Measurements from ENCODE around the gene NPIPA3.
"Not testable (repeated sequence)": the region's sequence is repeated elsewhere in the genome, so short reads cannot be mapped to it uniquely, and the experiment has no call there.

NPIPA3 gene

DNA sequence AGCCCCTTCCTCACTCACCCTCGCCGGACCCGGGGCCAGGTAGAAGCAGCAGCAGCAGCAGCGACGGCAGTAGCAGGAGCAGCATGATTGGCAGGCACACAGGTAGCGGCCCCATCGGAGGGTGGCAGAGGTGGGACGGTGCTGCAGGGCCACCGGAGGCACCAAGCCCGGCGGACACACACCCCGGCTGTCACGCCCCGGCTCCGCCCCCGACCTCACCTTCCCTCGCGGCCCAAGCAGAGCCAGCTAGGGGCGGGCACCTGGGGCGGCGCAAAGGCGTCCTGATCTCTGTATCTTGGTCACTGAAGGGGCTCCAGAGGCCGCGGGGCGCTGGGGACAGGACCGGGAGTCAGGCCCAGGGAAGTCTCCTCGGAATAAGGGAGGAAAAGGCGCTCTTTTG lies 30.0 kb downstream of the NPIPA3 start:
- H3F3A ChIP-seq (ENCODE audit: low read depth); H4K20me1 ChIP-seq (ENCODE audit: insufficient read depth, low read length, poor library complexity, severe bottlenecking); H3K79me2 ChIP-seq (ENCODE audit: insufficient read depth, low read length); H3K9me3 ChIP-seq (ENCODE audit: insufficient read depth, low read depth, low read length); H3K4me3 ChIP-seq (ENCODE audit: low read length, poor library complexity, severe bottlenecking); H3K36me3 ChIP-seq (ENCODE audit: insufficient read depth, low read length); H2AFZ ChIP-seq (ENCODE audit: low read length); H3K27me3 ChIP-seq (ENCODE audit: insufficient read depth, low read length, poor library complexity, severe bottlenecking); H3K9ac ChIP-seq (ENCODE audit: low read depth, low read length, poor library complexity, severe bottlenecking); H3K9me2 ChIP-seq (replicated peaks; ENCODE audit: low read depth, low read length); H3K4me1 ChIP-seq (ENCODE audit: insufficient read depth, low read length, poor library complexity, severe bottlenecking); H3K4me2 ChIP-seq (ENCODE audit: low read depth, low read length, poor library complexity, severe bottlenecking): not testable (repeated sequence)

DNA sequence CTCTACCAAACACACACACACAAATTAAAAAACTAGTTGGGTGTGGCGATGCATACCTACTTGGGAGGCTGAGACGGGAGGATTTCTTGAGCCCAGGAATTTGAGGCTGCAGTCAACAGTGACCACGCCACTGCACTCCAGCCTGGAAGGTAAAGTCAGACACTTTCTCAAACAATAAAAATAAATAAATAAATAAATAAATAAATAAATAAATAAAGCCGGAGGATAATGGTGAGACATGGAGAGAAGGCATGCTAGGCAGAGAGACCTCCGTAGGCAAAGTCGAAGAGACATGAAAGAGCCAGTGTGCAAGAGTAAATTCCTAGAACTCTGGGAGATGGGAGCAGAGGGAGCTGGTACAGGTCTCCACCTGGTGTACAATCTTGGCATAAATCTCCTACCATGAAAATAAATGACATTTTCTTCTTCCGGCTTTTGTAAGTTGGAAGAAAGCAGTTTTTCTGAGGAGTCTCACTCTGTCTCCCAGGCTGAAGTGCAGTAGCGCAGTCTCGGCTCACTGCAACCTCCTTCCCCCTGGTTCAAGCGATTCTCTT lies 37.7 kb downstream of the NPIPA3 start:
- not testable (repeated sequence) for H3K27me3 ChIP-seq (ENCODE audit: insufficient read depth, low read length, poor library complexity, severe bottlenecking); H4K20me1 ChIP-seq (ENCODE audit: insufficient read depth, low read length, poor library complexity, severe bottlenecking); H3K4me1 ChIP-seq (ENCODE audit: insufficient read depth, low read length, poor library complexity, severe bottlenecking); H3K36me3 ChIP-seq (ENCODE audit: insufficient read depth, low read length); H3K9me2 ChIP-seq (replicated peaks; ENCODE audit: low read depth, low read length); H2AFZ ChIP-seq (ENCODE audit: low read length); H3K4me2 ChIP-seq (ENCODE audit: low read depth, low read length, poor library complexity, severe bottlenecking); H3K4me3 ChIP-seq (ENCODE audit: low read length, poor library complexity, severe bottlenecking); H3K79me2 ChIP-seq (ENCODE audit: insufficient read depth, low read length); H3K9ac ChIP-seq (ENCODE audit: low read depth, low read length, poor library complexity, severe bottlenecking); H3F3A ChIP-seq (ENCODE audit: low read depth); H3K9me3 ChIP-seq (ENCODE audit: insufficient read depth, low read depth, low read length)

DNA sequence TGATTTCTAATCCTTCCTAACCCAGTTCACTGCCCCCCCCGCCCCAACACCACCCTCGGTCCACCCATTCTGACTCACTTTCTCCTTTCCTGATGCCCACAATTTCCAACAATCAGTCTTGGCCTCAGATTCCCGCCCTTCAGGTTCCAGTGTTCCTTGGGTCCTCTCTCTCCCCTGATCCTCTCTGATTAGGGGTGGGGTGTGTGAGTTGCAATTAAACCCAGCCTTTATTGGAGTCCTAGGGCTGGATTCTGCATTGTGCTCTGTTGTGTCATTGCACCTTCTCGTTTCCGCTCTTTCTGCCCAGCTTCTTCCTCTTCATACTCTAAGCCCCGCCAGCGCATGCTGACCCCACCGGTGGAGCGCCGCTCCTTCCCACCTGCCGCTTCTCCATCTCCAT lies 38.6 kb downstream of the NPIPA3 start:
- not testable (repeated sequence) for H3K79me2 ChIP-seq (ENCODE audit: insufficient read depth, low read length); H3K9me2 ChIP-seq (replicated peaks; ENCODE audit: low read depth, low read length); H3K36me3 ChIP-seq (ENCODE audit: insufficient read depth, low read length); H3F3A ChIP-seq (ENCODE audit: low read depth); H3K9me3 ChIP-seq (ENCODE audit: insufficient read depth, low read depth, low read length); H4K20me1 ChIP-seq (ENCODE audit: insufficient read depth, low read length, poor library complexity, severe bottlenecking); H3K4me1 ChIP-seq (ENCODE audit: insufficient read depth, low read length, poor library complexity, severe bottlenecking); H3K4me3 ChIP-seq (ENCODE audit: low read length, poor library complexity, severe bottlenecking); H3K9ac ChIP-seq (ENCODE audit: low read depth, low read length, poor library complexity, severe bottlenecking); H2AFZ ChIP-seq (ENCODE audit: low read length); H3K27me3 ChIP-seq (ENCODE audit: insufficient read depth, low read length, poor library complexity, severe bottlenecking); H3K4me2 ChIP-seq (ENCODE audit: low read depth, low read length, poor library complexity, severe bottlenecking)

DNA sequence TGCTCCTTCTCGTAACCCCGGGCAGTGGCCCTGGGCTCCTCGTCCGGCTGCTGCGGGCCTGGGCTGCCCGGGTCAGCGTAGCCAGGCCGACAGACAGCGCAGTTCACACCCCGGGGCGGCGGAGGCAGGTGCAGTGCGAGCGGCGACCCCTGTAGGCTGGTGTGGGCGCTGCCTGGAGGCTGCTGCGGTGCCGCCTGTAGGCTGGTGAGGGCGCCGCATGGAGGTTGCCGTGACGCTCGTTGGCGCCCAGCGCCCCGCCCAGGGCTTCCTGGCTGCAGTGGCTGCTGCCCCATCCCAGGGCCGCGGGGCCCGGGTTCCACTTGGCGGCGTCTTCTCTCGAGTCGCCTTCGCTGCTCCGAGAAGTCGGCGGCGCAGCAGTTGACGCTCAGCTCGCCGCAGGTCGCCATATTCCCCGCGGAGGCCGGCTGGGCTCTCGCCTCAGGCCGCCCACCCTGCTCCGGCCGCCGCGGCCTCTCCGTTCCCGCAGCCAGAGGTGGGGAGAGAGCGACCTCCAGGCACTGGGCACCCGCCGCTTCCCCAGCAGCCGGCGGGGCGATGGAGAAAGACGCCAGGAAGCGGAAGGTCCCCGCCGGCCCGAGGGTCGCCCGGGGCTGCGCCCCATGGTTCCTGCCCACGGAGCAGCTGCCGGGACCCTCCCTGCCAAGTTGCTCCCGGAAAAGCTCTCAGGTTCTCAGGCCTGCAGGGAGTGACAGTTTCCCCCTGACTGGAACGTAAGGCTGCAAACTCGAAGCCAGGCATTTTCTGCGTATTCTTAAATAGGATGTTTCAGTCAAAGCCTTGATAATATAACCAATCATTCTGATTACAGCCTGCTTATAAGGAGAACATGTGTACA lies 39.3 kb downstream of the NPIPA3 start, which contains the start of gene NPIPA2:
TSS of gene NPIPA2 (plus strand) at position 261 of the 856 bp plus-strand sequence. CDS start 5,533 bp downstream, outside the sequence.
- not testable (repeated sequence) for H3F3A ChIP-seq (ENCODE audit: low read depth); H3K79me2 ChIP-seq (ENCODE audit: insufficient read depth, low read length); H3K4me2 ChIP-seq (ENCODE audit: low read depth, low read length, poor library complexity, severe bottlenecking); H3K4me1 ChIP-seq (ENCODE audit: insufficient read depth, low read length, poor library complexity, severe bottlenecking); H3K36me3 ChIP-seq (ENCODE audit: insufficient read depth, low read length); H3K4me3 ChIP-seq (ENCODE audit: low read length, poor library complexity, severe bottlenecking); H3K9ac ChIP-seq (ENCODE audit: low read depth, low read length, poor library complexity, severe bottlenecking); H4K20me1 ChIP-seq (ENCODE audit: insufficient read depth, low read length, poor library complexity, severe bottlenecking); H3K9me3 ChIP-seq (ENCODE audit: insufficient read depth, low read depth, low read length); H3K27me3 ChIP-seq (ENCODE audit: insufficient read depth, low read length, poor library complexity, severe bottlenecking); H3K9me2 ChIP-seq (replicated peaks; ENCODE audit: low read depth, low read length); H2AFZ ChIP-seq (ENCODE audit: low read length)

DNA sequence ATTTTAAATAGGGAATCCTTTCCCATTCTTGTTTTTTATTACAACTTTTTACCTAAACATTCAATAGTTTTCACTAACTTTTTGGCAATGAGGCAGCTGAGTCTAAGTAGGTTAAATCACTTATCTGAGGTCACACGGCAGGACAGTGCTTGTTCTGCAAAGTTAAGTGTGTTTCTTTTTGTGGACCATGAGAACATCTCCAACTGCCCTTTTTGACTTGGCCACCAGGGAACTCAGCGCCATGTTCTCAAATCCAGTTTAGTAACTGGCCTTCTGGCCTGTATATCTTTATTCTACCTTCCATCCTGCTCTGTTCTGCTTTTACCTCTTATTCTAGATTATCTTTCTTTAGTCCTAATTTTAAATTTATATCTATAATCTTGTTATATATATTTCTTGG lies 70.4 kb downstream of the NPIPA3 start:
- H2AFZ ChIP-seq (ENCODE audit: low read length); H3K9ac ChIP-seq (ENCODE audit: low read depth, low read length, poor library complexity, severe bottlenecking); H3K27me3 ChIP-seq (ENCODE audit: insufficient read depth, low read length, poor library complexity, severe bottlenecking); H3K79me2 ChIP-seq (ENCODE audit: insufficient read depth, low read length); H3K4me3 ChIP-seq (ENCODE audit: low read length, poor library complexity, severe bottlenecking); H3K9me2 ChIP-seq (replicated peaks; ENCODE audit: low read depth, low read length); H3K4me2 ChIP-seq (ENCODE audit: low read depth, low read length, poor library complexity, severe bottlenecking); H3K4me1 ChIP-seq (ENCODE audit: insufficient read depth, low read length, poor library complexity, severe bottlenecking); H3F3A ChIP-seq (ENCODE audit: low read depth); H4K20me1 ChIP-seq (ENCODE audit: insufficient read depth, low read length, poor library complexity, severe bottlenecking); H3K36me3 ChIP-seq (ENCODE audit: insufficient read depth, low read length); H3K9me3 ChIP-seq (ENCODE audit: insufficient read depth, low read depth, low read length): not testable (repeated sequence)

DNA sequence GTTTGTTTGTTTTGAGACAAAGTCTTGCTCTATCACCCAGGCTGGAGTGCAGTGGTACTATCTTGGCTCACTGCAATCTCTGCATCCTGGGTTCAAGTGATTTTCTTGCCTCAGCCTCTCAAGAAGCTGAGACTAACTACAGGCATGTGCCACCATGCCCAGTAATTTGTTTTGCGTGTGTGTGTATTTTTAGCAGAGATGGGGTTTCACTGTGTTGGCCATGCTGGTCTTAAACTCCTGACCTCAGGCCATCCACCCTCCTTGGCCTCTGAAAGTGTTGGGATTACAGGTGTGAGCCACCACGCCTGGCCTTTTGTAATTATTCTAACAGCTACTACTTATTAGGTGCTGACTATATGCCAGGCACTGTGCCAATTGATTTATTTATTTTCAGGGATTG lies 72.4 kb downstream of the NPIPA3 start:
- not testable (repeated sequence) for H3K79me2 ChIP-seq (ENCODE audit: insufficient read depth, low read length)

More for the DNA sequence above, 72.4 kb downstream of the NPIPA3 start:
- not testable (repeated sequence) for H3K9me3 ChIP-seq (ENCODE audit: insufficient read depth, low read depth, low read length); H3K9me2 ChIP-seq (replicated peaks; ENCODE audit: low read depth, low read length); H3K4me1 ChIP-seq (ENCODE audit: insufficient read depth, low read length, poor library complexity, severe bottlenecking); H3K27me3 ChIP-seq (ENCODE audit: insufficient read depth, low read length, poor library complexity, severe bottlenecking); H3K4me2 ChIP-seq (ENCODE audit: low read depth, low read length, poor library complexity, severe bottlenecking); H3K36me3 ChIP-seq (ENCODE audit: insufficient read depth, low read length); H2AFZ ChIP-seq (ENCODE audit: low read length); H3K4me3 ChIP-seq (ENCODE audit: low read length, poor library complexity, severe bottlenecking); H3F3A ChIP-seq (ENCODE audit: low read depth); H4K20me1 ChIP-seq (ENCODE audit: insufficient read depth, low read length, poor library complexity, severe bottlenecking); H3K9ac ChIP-seq (ENCODE audit: low read depth, low read length, poor library complexity, severe bottlenecking)
